ENCODE data around the gene GALK2. TPM values are rescaled to one million over a fixed set of nuclear protein-coding genes. Genes with fewer than 3 reads are reported as not detected.
A peak's percentile ranks its signal among the peaks of the same experiment; 100 is the strongest.

The GALK2 gene
- total RNA-seq, 1 experiment from 2014 or later, result 43.5 TPM

DNA sequence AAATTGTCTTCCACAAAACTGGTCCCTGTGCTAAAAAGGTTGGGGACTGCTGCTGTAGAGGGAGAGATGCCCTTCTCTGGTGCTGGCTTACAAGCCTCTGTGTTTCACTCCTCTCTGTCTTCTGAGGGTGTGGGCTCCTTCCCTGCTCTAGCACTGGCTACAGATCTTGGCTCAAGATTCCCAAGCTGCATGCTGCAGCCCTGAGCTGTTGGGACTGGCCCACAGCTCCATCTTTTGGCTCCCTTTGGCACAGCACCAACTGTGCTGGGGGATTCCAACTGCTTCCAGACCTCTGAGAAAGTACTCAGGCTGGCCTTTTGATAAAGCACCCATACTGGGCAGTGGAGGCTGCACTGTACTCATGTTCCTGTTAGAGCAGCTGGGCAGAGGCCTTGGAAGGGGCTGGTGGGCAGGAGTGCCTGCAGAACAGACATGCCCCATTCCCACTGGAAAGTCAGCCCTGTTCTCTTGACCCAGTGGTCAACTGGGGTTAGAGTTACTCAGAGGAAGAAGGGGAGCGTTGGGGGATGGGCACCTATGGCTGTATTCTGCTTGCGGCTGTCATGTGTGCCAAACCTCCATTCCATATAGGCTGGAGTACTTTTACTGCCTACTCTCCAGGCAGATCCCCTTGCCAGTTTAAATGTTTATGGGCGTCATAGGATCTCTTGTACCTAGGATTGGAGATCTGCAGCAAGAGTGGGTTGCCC lies 55.7 kb downstream of the GALK2 start:
- peak overlapping the region; percentile 12 for H3K27ac Mint-ChIP-seq (ENCODE audit: low read depth, unreplicated experiment)
- DNase-seq (ENCODE audit: unreplicated experiment), result peak; percentile 59
- H3K4me1 Mint-ChIP-seq (ENCODE audit: insufficient read depth, unreplicated experiment), result peaks cover 17% of the 10 kb centered on the region
- BruUV-seq (replicated peaks), result no TSS peak
- H3K9me3 Mint-ChIP-seq (ENCODE audit: unreplicated experiment), result no peaks in the 10 kb centered on the region
- POLR2A ChIA-PET, result interaction anchor here (0.7 to 1.1 kb wide), 2 partner anchors 9 to 69 kb away, joined by 3 read pairs; no protein-coding TSS in a partner anchor
- no peak for TF ChIP-seq CTCF (IDR thresholded peaks at IDR 0.05; ENCODE audit: unreplicated experiment)
- H3K4me3 Mint-ChIP-seq (ENCODE audit: unreplicated experiment), result no peak overlapping the region
- intact Hi-C loops (cut with micrococcal nuclease), result no loop called here
- H3K36me3 Mint-ChIP-seq (ENCODE audit: insufficient read depth, unreplicated experiment), result peaks cover 24% of the 10 kb centered on the region
- no peaks in the 10 kb centered on the region for H3K27me3 Mint-ChIP-seq (ENCODE audit: insufficient read depth, unreplicated experiment)
- CTCF ChIA-PET, result interaction anchor here (0.7 to 1.3 kb wide), 4 partner anchors 9 to 196 kb away, joined by 3 read pairs; no protein-coding TSS in a partner anchor

GRCh38 chr15:49227602-49228001 lies 57.6 kb downstream of the GALK2 start:
- CTCF ChIA-PET, result no interaction called here
- Mint-ChIP-seq H3K4me3 (ENCODE audit: unreplicated experiment) (no peak overlapping the region), H3K27ac (ENCODE audit: low read depth, unreplicated experiment) (no peak overlapping the region), H3K27me3 (ENCODE audit: insufficient read depth, unreplicated experiment) (no peaks in the 10 kb centered on the region), H3K36me3 (ENCODE audit: insufficient read depth, unreplicated experiment) (peaks cover 32% of the 10 kb centered on the region), H3K9me3 (ENCODE audit: unreplicated experiment) (no peaks in the 10 kb centered on the region), H3K4me1 (ENCODE audit: insufficient read depth, unreplicated experiment) (peaks cover 19% of the 10 kb centered on the region)
- TF ChIP-seq CTCF (IDR thresholded peaks at IDR 0.05; ENCODE audit: unreplicated experiment), result no peak
- POLR2A ChIA-PET, result interaction anchor here (1.0 kb wide), 1 partner anchor 72 kb away, joined by 3 read pairs; the partner anchor contains the start of gene COPS2
- intact Hi-C loops (cut with micrococcal nuclease), result no loop called here
- DNase-seq (ENCODE audit: unreplicated experiment), result no peak
- BruUV-seq (replicated peaks), result no TSS peak

GRCh38 chr15:49229922-49230321 lies 59.9 kb downstream of the GALK2 start:
- Mint-ChIP-seq H3K27me3 (ENCODE audit: insufficient read depth, unreplicated experiment) (no peaks in the 10 kb centered on the region), H3K4me3 (ENCODE audit: unreplicated experiment) (no peak overlapping the region), H3K4me1 (ENCODE audit: insufficient read depth, unreplicated experiment) (peaks cover 19% of the 10 kb centered on the region), H3K36me3 (ENCODE audit: insufficient read depth, unreplicated experiment) (peaks cover 30% of the 10 kb centered on the region), H3K27ac (ENCODE audit: low read depth, unreplicated experiment) (no peak overlapping the region), H3K9me3 (ENCODE audit: unreplicated experiment) (no peaks in the 10 kb centered on the region)
- intact Hi-C loops (cut with micrococcal nuclease), result no loop called here
- no TSS peak for BruUV-seq (replicated peaks)
- CTCF ChIA-PET, result interaction anchor here (1.2 kb wide), 1 partner anchor 368 kb away, joined by 3 read pairs; no protein-coding TSS in a partner anchor
- POLR2A ChIA-PET, result no interaction called here
- DNase-seq (ENCODE audit: unreplicated experiment), result no peak
- TF ChIP-seq CTCF (IDR thresholded peaks at IDR 0.05; ENCODE audit: unreplicated experiment), result no peak

GRCh38 chr15:49232236-49232806 lies 62.3 kb downstream of the GALK2 start:
- peaks cover 13% of the 10 kb centered on the region for H3K4me1 Mint-ChIP-seq (ENCODE audit: insufficient read depth, unreplicated experiment)
- ChIA-PET POLR2A (interaction anchor here (0.6 kb wide), 1 partner anchor 12 kb away, joined by 4 read pairs; no protein-coding TSS in a partner anchor), CTCF (interaction anchor here (0.7 to 1.2 kb wide), 3 partner anchors 190 to 819 kb away, joined by 3 to 5 read pairs (median 3); no protein-coding TSS in a partner anchor)
- intact Hi-C loops (cut with micrococcal nuclease), result no loop called here
- H3K4me3 Mint-ChIP-seq (ENCODE audit: unreplicated experiment), result no peak overlapping the region
- TF ChIP-seq CTCF (IDR thresholded peaks at IDR 0.05; ENCODE audit: unreplicated experiment), result no peak
- H3K27me3 Mint-ChIP-seq (ENCODE audit: insufficient read depth, unreplicated experiment), result no peaks in the 10 kb centered on the region
- no TSS peak for BruUV-seq (replicated peaks)
- no peak overlapping the region for H3K27ac Mint-ChIP-seq (ENCODE audit: low read depth, unreplicated experiment)
- no peaks in the 10 kb centered on the region for H3K9me3 Mint-ChIP-seq (ENCODE audit: unreplicated experiment)
- no peak for DNase-seq (ENCODE audit: unreplicated experiment)
- peaks cover 26% of the 10 kb centered on the region for H3K36me3 Mint-ChIP-seq (ENCODE audit: insufficient read depth, unreplicated experiment)
